ENCODE results near the gene ZNRF3. TPM values are rescaled to one million over a fixed set of nuclear protein-coding genes. Genes with fewer than 3 reads are reported as not detected.

ZNRF3 gene
- polyA plus RNA-seq, 1 donor from 2014 or later: 2.9 TPM

GRCh38 chr22:29070490-29070889, 187.1 kb downstream of the ZNRF3 start:
- H2AFZ ChIP-seq (ENCODE audit: low read depth, low read length): no peak overlapping the region
- no peak overlapping the region for H3K4me3 ChIP-seq (ENCODE audit: low read length)
- no peaks in the 10 kb centered on the region for H3K79me2 ChIP-seq (replicated peaks; ENCODE audit: insufficient read depth, low read length)
- no peak overlapping the region for H3K9ac ChIP-seq (ENCODE audit: low read length)
- peaks cover 49% of the 10 kb centered on the region for H3K27me3 ChIP-seq (ENCODE audit: insufficient read depth, low read depth, low read length)
- no peaks in the 10 kb centered on the region for H3K9me2 ChIP-seq (ENCODE audit: insufficient read depth, low read length)
- no peak overlapping the region for H3K4me2 ChIP-seq (ENCODE audit: low read length)
- H3K27ac ChIP-seq (ENCODE audit: low read length): no peak overlapping the region
- no peaks in the 10 kb centered on the region for H3F3A ChIP-seq (ENCODE audit: insufficient read depth, low read length, poor library complexity, severe bottlenecking)
- no peaks in the 10 kb centered on the region for H3K9me3 ChIP-seq (ENCODE audit: low read length)
- no peaks in the 10 kb centered on the region for H3K36me3 ChIP-seq (ENCODE audit: insufficient read depth, low read length)
- TF ChIP-seq EP300 (conservative IDR thresholded peaks at IDR 0.05; ENCODE audit: poor library complexity, severe bottlenecking): no peak
- TF ChIP-seq CTCF (IDR thresholded peaks at IDR 0.05; ENCODE audit: poor library complexity, severe bottlenecking): no peak
- TF ChIP-seq POLR2AphosphoS5 (IDR thresholded peaks at IDR 0.05): no peak
- TF ChIP-seq, protein P1, sequence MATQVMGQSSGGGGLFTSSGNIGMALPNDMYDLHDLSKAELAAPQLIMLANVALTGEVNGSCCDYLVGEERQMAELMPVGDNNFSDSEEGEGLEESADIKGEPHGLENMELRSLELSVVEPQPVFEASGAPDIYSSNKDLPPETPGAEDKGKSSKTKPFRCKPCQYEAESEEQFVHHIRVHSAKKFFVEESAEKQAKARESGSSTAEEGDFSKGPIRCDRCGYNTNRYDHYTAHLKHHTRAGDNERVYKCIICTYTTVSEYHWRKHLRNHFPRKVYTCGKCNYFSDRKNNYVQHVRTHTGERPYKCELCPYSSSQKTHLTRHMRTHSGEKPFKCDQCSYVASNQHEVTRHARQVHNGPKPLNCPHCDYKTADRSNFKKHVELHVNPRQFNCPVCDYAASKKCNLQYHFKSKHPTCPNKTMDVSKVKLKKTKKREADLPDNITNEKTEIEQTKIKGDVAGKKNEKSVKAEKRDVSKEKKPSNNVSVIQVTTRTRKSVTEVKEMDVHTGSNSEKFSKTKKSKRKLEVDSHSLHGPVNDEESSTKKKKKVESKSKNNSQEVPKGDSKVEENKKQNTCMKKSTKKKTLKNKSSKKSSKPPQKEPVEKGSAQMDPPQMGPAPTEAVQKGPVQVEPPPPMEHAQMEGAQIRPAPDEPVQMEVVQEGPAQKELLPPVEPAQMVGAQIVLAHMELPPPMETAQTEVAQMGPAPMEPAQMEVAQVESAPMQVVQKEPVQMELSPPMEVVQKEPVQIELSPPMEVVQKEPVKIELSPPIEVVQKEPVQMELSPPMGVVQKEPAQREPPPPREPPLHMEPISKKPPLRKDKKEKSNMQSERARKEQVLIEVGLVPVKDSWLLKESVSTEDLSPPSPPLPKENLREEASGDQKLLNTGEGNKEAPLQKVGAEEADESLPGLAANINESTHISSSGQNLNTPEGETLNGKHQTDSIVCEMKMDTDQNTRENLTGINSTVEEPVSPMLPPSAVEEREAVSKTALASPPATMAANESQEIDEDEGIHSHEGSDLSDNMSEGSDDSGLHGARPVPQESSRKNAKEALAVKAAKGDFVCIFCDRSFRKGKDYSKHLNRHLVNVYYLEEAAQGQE (IDR thresholded peaks at IDR 0.05; ENCODE audit: borderline replicate concordance): no peak
- no peak for TF ChIP-seq RAD21 (conservative IDR thresholded peaks at IDR 0.05)
- TF ChIP-seq TAF1 (IDR thresholded peaks at IDR 0.05; ENCODE audit: low read depth): no peak
- no peak for TF ChIP-seq SMC3 (conservative IDR thresholded peaks at IDR 0.05; ENCODE audit: poor library complexity)
- TF ChIP-seq MXI1 (conservative IDR thresholded peaks at IDR 0.05; ENCODE audit: poor library complexity, severe bottlenecking): no peak
- no peak for TF ChIP-seq EZH2 (IDR thresholded peaks at IDR 0.05; ENCODE audit: borderline replicate concordance, insufficient read depth, low read length, poor library complexity, severe bottlenecking)
- H4K20me1 ChIP-seq (ENCODE audit: insufficient read depth): no peaks in the 10 kb centered on the region

DNA sequence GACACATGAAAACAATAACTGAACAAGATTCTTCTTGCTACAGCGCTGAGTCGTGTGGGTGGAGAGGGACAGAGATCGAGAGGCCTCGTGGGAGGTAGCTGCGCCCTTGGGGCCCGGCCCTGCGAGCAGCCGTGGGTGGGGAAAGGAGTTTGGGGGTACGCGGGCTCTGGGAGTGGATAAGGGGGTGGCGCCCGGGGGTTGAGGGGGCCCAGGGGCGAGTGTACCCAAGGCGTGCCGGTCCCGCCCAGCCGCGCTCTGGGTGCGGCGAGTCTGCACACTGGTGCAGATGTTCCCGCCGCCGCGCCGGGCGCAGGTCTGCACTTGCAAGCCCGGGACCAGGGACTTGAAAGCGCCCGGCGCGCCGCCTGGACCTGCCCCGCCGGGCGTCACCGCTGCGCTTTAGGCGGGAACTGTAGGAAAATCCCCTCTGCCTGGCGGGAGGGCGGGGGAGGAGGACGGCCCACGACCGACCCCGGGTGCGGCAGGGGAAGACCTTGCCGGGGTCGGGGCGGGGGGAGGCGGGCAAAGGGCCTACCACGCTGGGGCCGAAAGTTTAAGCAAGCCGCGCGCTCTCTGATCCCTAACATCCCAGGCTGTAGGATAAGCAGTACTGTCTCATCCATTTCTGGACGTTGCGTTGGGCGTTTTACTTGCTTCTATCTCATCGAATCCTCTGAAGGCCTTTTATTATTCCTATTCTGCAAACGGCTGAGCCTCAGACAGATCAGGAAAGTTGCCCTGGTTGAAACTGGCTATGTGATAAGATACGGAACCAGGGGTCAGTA, 188.1 kb downstream of the ZNRF3 start:
- no peak overlapping the region for H3K9ac ChIP-seq (ENCODE audit: low read length)
- H3K4me3 ChIP-seq (ENCODE audit: low read length): peak overlapping the region; percentile 52
- no peaks in the 10 kb centered on the region for H3F3A ChIP-seq (ENCODE audit: insufficient read depth, low read length, poor library complexity, severe bottlenecking)
- H3K79me2 ChIP-seq (replicated peaks; ENCODE audit: insufficient read depth, low read length): no peaks in the 10 kb centered on the region
- TF ChIP-seq EP300 (conservative IDR thresholded peaks at IDR 0.05; ENCODE audit: poor library complexity, severe bottlenecking): no peak
- TF ChIP-seq, protein P1 (IDR thresholded peaks at IDR 0.05; ENCODE audit: borderline replicate concordance): no peak
- no peak for TF ChIP-seq POLR2AphosphoS5 (IDR thresholded peaks at IDR 0.05)
- no peak for TF ChIP-seq EZH2 (IDR thresholded peaks at IDR 0.05; ENCODE audit: borderline replicate concordance, insufficient read depth, low read length, poor library complexity, severe bottlenecking)
- no peak for TF ChIP-seq TAF1 (IDR thresholded peaks at IDR 0.05; ENCODE audit: low read depth)
- TF ChIP-seq MXI1 (conservative IDR thresholded peaks at IDR 0.05; ENCODE audit: poor library complexity, severe bottlenecking): no peak
- TF ChIP-seq SMC3 (conservative IDR thresholded peaks at IDR 0.05; ENCODE audit: poor library complexity): no peak
- TF ChIP-seq RAD21 (conservative IDR thresholded peaks at IDR 0.05): no peak
- no peak for TF ChIP-seq CTCF (IDR thresholded peaks at IDR 0.05; ENCODE audit: poor library complexity, severe bottlenecking)
- H2AFZ ChIP-seq (ENCODE audit: low read depth, low read length): no peak overlapping the region
- H3K27me3 ChIP-seq (ENCODE audit: insufficient read depth, low read depth, low read length): peaks cover 53% of the 10 kb centered on the region
- H3K9me3 ChIP-seq (ENCODE audit: low read length): no peaks in the 10 kb centered on the region
- no peaks in the 10 kb centered on the region for H3K36me3 ChIP-seq (ENCODE audit: insufficient read depth, low read length)
- H3K9me2 ChIP-seq (ENCODE audit: insufficient read depth, low read length): no peaks in the 10 kb centered on the region
- H3K4me2 ChIP-seq (ENCODE audit: low read length): no peak overlapping the region
- no peak overlapping the region for H3K27ac ChIP-seq (ENCODE audit: low read length)
- H4K20me1 ChIP-seq (ENCODE audit: insufficient read depth): no peaks in the 10 kb centered on the region
